ENCODE results near the gene IFNLR1.
A peak's percentile ranks its signal among the peaks of the same experiment; 100 is the strongest.

Gene IFNLR1

DNA sequence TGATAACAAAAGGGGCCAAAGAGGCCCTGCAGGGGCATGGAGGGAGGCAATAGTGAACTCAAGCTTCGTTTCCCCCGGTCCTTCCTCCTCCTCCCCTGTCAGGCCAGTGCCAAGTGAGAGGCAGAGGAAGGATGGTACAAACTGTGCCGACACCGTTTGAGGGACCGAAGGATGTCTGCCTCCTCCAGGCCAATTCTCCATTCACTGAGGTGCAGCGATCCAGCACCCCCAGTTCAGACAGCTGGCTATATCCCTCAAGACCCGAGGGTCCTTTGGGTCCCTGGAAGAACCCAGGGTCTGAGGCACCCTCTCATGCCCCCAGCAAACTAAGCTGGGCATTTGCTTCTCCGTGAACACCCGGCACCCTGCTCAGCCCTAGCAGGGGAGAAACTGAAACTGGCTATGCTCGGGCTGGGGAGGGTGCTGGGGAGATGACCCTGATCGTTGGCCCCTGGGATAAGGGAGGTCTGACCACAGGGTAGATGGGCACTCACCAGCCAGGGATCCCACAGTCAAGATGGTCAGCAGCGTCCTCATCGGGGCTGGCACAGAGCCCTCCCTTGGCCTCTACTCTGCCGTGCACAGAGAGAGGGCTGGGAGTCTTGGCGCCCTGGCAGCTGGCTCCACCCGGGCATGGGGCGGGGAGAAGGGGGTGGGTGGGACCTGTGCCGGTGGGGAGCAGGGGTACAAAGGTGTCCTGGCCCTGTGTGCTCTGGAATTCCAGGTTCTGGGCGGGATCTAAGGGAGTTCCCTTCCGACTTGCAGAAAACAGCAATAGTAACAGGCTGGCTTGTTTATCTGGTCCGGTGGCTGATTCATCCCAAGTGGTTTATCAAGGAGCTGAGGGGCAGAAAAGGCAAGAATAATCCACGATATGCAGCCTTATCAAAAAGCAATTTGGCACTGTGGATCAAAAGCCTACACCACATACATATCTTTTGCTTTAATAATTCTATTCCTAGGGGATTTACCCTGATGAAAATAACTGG, 44.2 kb downstream of the IFNLR1 start, which contains the start of gene IL22RA1:
Gene IL22RA1 (minus strand): TSS at position 595 of the 989 bp plus-strand sequence. CDS start 58 bp downstream, at position 537.
- peak within 1 kb of the TSS; percentile 36 for H3K27ac ChIP-seq (ENCODE audit: poor library complexity, severe bottlenecking)
- no peaks in the 10 kb centered on the region for H3K36me3 ChIP-seq (ENCODE audit: low read depth)
- H3K9me3 ChIP-seq (ENCODE audit: severe bottlenecking): no peaks in the 10 kb centered on the region
- peak; percentile 89 for ATAC-seq (ENCODE audit: low read depth)
- peak; percentile 79 for DNase-seq (ENCODE audit: low spot score)
- peak within 1 kb of the TSS; percentile 50 for H3K4me3 ChIP-seq (ENCODE audit: severe bottlenecking)
- TF ChIP-seq, protein P1, sequence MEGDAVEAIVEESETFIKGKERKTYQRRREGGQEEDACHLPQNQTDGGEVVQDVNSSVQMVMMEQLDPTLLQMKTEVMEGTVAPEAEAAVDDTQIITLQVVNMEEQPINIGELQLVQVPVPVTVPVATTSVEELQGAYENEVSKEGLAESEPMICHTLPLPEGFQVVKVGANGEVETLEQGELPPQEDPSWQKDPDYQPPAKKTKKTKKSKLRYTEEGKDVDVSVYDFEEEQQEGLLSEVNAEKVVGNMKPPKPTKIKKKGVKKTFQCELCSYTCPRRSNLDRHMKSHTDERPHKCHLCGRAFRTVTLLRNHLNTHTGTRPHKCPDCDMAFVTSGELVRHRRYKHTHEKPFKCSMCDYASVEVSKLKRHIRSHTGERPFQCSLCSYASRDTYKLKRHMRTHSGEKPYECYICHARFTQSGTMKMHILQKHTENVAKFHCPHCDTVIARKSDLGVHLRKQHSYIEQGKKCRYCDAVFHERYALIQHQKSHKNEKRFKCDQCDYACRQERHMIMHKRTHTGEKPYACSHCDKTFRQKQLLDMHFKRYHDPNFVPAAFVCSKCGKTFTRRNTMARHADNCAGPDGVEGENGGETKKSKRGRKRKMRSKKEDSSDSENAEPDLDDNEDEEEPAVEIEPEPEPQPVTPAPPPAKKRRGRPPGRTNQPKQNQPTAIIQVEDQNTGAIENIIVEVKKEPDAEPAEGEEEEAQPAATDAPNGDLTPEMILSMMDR (IDR thresholded peaks at IDR 0.05; ENCODE audit: poor library complexity, severe bottlenecking): peak; percentile 13
- H3K27me3 ChIP-seq (ENCODE audit: insufficient read depth, poor library complexity, severe bottlenecking): no peaks in the 10 kb centered on the region
- H3K4me1 ChIP-seq (ENCODE audit: insufficient read depth, poor library complexity, severe bottlenecking): peaks cover 4% of the 10 kb centered on the region

GRCh38 chr1:24141311-24141997, 45.6 kb downstream of the IFNLR1 start:
- H3K4me1 ChIP-seq (ENCODE audit: insufficient read depth, poor library complexity, severe bottlenecking): peaks cover 4% of the 10 kb centered on the region
- TF ChIP-seq, protein P1 (IDR thresholded peaks at IDR 0.05; ENCODE audit: poor library complexity, severe bottlenecking): no peak

DNA sequence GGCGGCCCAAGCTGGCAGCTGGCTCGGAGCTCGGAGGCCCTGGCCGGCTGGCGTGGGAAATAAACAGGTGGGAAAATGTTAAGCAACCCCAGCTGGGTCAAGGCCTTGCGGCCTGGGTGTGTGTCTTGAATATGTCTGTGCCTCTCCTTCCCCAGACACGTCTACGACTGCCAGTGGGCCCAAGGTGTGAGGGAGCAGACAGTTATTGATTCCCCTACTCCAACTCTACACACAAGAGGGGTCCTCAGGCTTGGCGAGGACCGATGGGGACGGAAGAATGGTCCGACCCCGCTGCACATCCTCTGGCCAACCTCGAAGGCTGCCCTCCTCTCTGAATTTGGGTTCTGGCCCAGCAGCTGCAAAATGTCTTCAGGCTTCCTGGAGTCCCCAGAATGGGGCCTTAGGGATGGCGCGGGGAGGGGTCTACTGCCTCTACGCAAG, 46.3 kb downstream of the IFNLR1 start:
- H3K9me3 ChIP-seq (ENCODE audit: severe bottlenecking): no peaks in the 10 kb centered on the region
- no peak for ATAC-seq (ENCODE audit: low read depth)
- TF ChIP-seq, protein P1 (IDR thresholded peaks at IDR 0.05; ENCODE audit: poor library complexity, severe bottlenecking): no peak

More at GRCh38 chr1:24141311-24141997, 45.6 kb downstream of the IFNLR1 start:
- no peak overlapping the region for H3K4me3 ChIP-seq (ENCODE audit: severe bottlenecking)
- no peaks in the 10 kb centered on the region for H3K27me3 ChIP-seq (ENCODE audit: insufficient read depth, poor library complexity, severe bottlenecking)
- ATAC-seq (ENCODE audit: low read depth) (no peak), DNase-seq (ENCODE audit: low spot score) (peak; percentile 12)
- no peaks in the 10 kb centered on the region for H3K36me3 ChIP-seq (ENCODE audit: low read depth)
- H3K27ac ChIP-seq (ENCODE audit: poor library complexity, severe bottlenecking): no peak overlapping the region
- no peaks in the 10 kb centered on the region for H3K9me3 ChIP-seq (ENCODE audit: severe bottlenecking)

DNA sequence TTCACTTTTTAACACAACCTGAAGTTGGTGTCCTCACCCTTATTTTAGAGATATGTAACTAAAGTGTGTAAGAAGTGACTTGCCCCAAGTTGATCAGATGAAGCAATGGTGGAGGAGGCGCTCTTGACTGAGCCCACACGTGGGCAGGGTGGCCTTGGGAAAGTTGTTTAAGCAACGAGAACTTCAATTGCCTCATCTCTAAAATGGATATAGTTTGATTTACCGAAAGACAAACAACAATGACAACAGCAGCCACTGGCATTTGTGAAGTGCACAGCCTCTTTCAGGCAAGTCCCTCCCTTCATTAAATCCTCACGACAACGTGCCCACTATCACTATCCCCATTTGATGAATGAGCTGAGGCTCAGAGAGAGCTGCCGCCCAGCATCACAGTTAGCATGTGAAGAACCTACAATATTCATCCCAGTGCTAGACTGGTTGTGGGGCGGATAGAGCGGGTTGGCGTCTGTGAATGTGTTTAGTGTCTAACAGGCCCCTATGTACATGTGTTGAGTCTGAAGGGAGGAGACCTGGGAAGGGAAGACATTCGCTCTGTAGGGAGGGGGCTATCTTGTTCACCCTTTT, 47.2 kb downstream of the IFNLR1 start:
- peaks cover 4% of the 10 kb centered on the region for H3K4me1 ChIP-seq (ENCODE audit: insufficient read depth, poor library complexity, severe bottlenecking)
- no peak for ATAC-seq (ENCODE audit: low read depth)

More for the DNA sequence above, 46.3 kb downstream of the IFNLR1 start:
- no peak overlapping the region for H3K4me3 ChIP-seq (ENCODE audit: severe bottlenecking)
- no peak overlapping the region for H3K27ac ChIP-seq (ENCODE audit: poor library complexity, severe bottlenecking)
- DNase-seq (ENCODE audit: low spot score): peak; percentile 48
- H3K27me3 ChIP-seq (ENCODE audit: insufficient read depth, poor library complexity, severe bottlenecking): no peaks in the 10 kb centered on the region
- 0 out of 2 replicates have a peak, but pooled peaks cover under 1% of the 10 kb centered on the region for H3K36me3 ChIP-seq (ENCODE audit: low read depth)
- peaks cover 4% of the 10 kb centered on the region for H3K4me1 ChIP-seq (ENCODE audit: insufficient read depth, poor library complexity, severe bottlenecking)

More for the DNA sequence above, 47.2 kb downstream of the IFNLR1 start:
- H3K4me3 ChIP-seq (ENCODE audit: severe bottlenecking): no peak overlapping the region
- no peaks in the 10 kb centered on the region for H3K27me3 ChIP-seq (ENCODE audit: insufficient read depth, poor library complexity, severe bottlenecking)
- TF ChIP-seq, protein P1 (IDR thresholded peaks at IDR 0.05; ENCODE audit: poor library complexity, severe bottlenecking): no peak
- DNase-seq (ENCODE audit: low spot score): peak; percentile 11
- 0 out of 2 replicates have a peak, but pooled peaks cover 3% of the 10 kb centered on the region for H3K36me3 ChIP-seq (ENCODE audit: low read depth)
- H3K9me3 ChIP-seq (ENCODE audit: severe bottlenecking): no peaks in the 10 kb centered on the region
- H3K27ac ChIP-seq (ENCODE audit: poor library complexity, severe bottlenecking): no peak overlapping the region

Data from RWPE2 (cell line).